GM18520 (cell line): ENCODE measurements around the gene CLDN2.

Experiments
- ATAC-seq: cut with Tn5 transposase; IDR thresholded peaks from one replicate; pipeline ENCODE4 v1.9.1; 2021; ENCODE audit not compliant: unreplicated experiment

CLDN2 gene

GRCh38 chrX:106917830-106918500 lies 2.2 kb upstream of the CLDN2 start:
- ATAC-seq: no peak

DNA sequence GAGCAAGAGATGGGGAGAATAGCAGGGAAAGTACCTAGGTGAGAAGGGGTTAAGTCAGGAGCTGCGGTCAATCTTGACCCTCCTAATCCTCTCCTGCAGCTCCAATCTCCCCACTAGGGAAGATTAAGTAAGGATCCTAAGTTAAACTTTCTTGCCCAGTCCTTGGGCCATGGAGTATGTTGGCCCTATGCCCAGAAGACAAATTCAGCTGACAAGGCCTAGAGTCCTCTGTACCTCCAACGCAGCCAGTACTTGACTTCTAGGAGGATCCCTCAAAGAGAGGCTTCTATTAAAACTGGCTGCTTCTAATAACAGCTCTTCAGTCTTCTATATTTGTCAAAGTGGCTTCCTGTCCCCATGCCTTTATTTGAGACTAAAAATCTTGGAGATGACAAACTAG lies 1.4 kb downstream of the CLDN2 start:
- no peak for ATAC-seq

DNA sequence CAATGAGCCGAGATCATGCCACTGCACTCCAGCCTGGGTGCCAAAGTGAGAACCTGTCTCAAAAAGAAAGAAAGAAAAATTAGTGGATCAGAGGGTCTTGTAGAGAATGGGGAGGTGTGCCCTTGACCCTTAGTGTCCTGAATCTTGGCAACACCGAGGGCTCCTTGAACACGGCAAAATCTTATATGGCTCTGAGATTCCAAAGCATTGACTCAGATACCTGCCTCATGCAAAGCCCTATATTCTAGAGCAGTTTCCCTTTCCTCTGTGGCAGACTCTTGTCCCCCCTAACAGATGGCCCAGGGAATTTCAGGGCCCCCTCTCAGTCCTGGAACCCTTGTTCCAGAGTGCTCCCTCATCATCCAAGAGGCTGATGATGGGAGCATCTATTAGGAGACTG lies 6.8 kb downstream of the CLDN2 start:
- no peak for ATAC-seq

- ATAC-seq: no peak
These were observed 7.5 kb downstream of the CLDN2 start for GRCh38 chrX:106927700-106928099.

DNA sequence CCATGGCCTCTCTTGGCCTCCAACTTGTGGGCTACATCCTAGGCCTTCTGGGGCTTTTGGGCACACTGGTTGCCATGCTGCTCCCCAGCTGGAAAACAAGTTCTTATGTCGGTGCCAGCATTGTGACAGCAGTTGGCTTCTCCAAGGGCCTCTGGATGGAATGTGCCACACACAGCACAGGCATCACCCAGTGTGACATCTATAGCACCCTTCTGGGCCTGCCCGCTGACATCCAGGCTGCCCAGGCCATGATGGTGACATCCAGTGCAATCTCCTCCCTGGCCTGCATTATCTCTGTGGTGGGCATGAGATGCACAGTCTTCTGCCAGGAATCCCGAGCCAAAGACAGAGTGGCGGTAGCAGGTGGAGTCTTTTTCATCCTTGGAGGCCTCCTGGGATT lies 8.0 kb downstream of the CLDN2 start:
- ATAC-seq: no peak

GRCh38 chrX:106931831-106932491 lies 11.8 kb downstream of the CLDN2 start:
- ATAC-seq: no peak

- ATAC-seq: no peak
These were observed 12.3 kb downstream of the CLDN2 start for GRCh38 chrX:106932492-106932923.

DNA sequence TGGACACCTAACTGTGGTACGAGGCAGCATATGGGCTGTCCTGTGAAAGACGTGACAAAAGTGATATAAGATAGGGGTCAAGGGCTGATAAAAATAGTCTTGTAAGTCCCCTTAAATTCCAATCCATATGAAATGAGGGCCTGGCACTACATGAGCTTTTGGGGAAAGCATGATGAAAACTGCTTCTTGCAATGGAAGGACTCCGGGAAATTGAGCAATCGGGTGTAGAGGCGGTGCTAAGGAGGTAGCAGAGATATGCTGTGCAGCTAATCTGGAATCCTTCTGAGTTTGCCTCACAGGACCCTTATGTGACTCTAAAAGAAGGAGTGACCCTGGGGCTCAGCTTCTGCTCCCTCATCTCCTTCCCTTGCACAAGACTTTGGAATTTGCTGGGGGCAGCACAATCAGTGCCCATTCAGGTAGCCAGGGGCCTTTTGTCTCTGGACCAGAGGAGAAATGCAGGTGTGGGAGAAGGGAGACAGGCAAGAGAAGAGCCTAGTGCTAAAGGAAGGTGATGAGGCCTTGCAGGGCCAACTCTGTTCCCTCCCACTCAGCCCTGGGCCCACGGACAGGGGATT lies 12.8 kb downstream of the CLDN2 start:
- ATAC-seq: no peak

DNA sequence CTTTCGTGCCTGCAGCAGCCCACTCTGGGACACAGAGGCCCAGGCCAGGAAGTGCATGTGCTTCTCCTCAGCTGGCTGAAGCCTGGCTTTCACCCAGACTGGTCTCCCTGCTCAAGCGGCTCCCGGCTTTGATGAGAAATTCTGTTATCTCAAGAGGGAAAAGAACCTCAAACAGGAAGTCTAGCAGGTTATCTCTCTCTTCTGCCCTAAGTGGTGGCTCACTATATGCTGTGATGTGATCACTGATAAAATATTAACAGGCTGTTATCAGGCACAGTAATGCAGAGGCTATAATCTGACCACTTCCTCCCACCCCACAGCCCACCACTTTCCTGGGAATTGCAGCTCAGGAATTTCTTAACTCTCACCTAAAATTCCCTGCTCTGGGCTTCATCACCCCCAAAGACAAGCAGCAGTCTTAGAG lies 13.3 kb downstream of the CLDN2 start:
- ATAC-seq: no peak

- no peak for ATAC-seq
These were observed 15.0 kb downstream of the CLDN2 start for GRCh38 chrX:106935175-106935574.

DNA sequence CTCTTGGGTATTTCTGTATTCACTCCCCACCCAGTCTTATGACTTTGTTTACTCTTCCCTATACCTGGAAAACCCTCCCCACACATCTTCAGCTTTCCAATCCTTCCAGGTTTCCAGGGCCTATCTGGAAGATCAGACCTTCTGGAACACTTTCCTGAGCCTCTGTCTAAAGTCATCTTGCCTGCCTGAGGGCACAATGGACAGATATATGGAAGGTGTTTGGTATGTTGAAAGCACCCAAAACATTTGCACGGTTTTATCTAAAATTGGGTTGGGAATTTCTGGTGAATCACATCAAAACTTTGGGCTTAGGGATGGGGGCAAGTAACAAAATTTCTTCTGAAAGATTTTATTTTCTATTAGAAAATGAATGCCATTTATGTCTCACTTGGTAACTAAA lies 16.0 kb downstream of the CLDN2 start:
- ATAC-seq: no peak

DNA sequence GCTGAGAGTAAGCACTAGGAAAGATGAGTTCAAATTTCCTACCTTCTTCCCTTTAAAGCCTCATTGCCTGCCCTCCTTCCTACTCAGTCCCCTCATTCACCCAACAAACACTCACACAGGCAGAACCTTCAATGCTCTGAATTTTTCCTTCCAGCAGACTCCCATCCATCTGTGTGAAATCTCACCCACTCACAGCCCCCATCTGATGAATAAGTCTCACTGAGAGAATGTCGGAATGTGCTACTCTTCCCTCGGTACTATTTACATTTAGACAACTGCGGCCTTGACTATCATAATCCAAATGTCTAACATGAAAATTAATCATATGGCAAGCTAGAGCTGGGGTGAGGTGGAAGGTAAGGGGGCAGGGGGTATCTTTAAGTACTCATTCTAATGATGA lies 19.4 kb downstream of the CLDN2 start:
- no peak for ATAC-seq

DNA sequence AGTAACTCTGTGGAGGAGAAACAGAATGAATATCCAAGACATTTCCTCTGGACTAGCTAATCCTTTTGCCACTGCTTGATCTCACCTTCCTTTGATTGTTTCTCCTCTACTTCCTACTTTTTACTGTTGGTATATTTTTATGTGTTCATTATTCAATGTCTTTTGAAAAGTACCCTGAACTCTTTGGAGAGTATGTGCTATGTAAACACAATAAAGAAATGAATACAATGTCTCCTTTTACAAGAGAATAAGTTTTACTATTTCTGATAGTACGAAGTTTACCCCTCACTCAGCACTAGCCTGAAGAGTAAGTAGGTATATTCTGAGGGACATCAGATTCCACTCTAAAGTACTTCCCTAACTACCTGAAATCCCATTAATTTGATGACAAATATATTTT lies 19.9 kb downstream of the CLDN2 start:
- ATAC-seq: no peak

DNA sequence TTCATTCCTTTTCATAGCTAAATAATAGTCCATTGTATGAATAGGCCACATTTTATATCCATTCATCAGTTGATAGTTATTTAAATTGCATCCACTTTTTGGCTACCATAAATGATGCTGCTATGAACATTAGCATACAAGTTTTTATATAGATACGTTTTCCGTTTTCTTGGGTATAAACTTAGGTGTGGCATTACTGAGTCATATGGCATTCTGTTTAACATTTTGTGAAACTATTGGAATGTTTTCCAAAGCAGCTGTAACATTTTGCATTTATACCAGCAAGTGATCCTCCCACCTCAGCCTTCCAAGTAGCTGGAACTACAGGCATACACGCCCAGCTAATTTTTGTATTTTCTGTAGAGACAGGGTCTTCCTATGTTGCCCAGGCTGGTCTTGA lies 26.3 kb downstream of the CLDN2 start:
- ATAC-seq: no peak

DNA sequence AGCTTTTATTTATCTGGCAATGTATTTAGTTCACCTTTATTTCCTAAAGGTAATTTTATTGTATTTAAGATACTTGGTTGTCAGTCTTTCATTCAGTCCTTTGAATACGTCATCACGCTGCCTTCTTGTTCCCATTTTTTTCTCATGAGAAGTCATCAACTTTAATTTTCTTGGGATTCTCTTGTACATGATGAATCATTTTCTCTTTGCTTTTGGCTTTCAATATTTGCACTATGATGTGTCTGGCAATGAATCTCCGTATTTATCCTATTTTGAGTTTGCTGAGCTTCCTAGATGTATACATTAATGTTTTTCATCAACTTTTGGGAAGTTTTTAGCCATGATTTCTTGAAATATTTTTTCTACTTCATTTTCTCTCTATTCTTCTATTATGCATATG lies 28.4 kb downstream of the CLDN2 start:
- ATAC-seq: no peak

DNA sequence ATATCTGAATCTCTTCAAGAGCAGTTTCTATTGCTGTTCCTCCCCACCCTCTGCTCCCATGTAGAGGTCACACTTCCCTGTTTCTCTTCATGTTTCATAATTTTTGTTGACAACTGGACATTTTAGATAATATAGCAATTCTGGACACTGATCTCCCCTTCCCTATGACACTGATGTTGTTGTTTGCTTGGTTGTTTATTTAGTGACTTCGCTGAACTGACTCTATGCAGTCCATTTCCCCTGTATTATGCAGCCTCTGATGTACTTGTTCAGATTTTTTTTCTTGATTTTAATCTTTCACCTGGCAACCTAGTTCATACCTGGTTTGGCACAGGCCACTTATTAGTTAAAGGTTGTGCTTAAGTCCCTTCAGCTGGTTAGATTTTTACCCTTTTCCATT lies 29.2 kb downstream of the CLDN2 start:
- no peak for ATAC-seq

- no peak for ATAC-seq
These were observed 30.2 kb downstream of the CLDN2 start for GRCh38 chrX:106950381-106950780.

DNA sequence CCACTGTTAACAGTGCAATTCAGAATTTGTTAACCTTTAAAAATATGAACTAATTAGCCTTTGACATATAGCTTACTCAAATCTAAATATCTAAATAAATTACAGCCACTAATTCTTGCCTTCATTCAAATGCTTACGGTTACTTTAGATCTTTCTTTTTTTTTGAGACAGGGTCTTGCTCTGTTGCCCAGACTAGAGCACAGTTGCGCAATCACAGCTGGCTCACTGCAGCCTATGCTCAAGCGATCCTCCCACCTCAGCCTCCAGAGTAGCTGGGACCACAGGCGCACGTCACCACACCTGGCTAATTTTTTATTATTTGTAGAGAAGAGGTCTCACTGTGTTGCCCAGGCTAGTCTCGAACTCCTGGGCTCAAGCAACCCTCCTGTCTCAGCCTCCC lies 31.0 kb downstream of the CLDN2 start:
- ATAC-seq: no peak

- no peak for ATAC-seq
These were observed 31.9 kb downstream of the CLDN2 start for GRCh38 chrX:106952089-106952488.

DNA sequence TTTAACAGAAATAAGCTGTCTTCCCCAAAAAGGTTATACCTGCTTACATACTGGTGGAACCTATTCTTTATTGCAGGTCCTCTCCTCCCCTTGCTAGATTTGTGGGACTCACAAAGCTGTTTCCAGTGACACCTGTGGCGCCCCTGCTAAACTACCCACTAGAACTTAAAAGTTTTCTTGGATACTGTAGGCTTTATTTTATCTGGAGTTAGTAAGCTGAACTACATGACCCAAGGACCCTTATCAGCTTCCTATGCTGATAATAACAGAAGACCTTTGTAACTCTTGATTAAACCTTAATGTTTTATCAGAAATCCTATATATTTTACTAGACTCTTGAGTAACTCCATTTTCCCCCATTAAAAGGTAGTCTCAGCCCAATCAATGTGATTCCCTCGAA lies 32.3 kb downstream of the CLDN2 start:
- ATAC-seq: no peak

DNA sequence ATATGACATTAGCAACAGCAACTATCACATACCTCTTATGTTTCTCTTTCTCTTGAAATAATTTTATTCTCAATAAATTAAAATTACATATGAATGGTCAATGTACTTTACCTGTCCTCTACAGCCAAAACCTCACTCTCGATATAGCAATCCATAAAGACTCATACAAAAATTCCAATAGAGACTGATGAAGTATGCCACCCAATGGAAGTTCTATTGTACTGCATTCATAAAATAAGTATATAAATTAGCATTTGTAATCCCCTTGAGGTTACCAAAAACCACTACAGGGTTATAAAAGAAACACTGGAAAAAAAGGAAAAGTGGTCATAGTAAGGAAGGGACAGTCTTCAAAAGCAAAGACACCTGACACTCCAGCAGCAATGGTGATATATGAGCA lies 32.8 kb downstream of the CLDN2 start:
- ATAC-seq: no peak

GRCh38 chrX:106954041-106954440 lies 33.8 kb downstream of the CLDN2 start:
- no peak for ATAC-seq
